Activated naive CD4-positive, alpha-beta T cell treated with anti-CD3 and anti-CD28 coated beads, Interleukin-2, amount 10 ng/mL, durations not matched to agents 7 days and 5 days (primary cell): ENCODE data around the gene ZNF474.

Experiments
- CTCF ChIA-PET: fragments of 350-600 bp; sonication (Branson Sonifier 250); formaldehyde crosslinking; loops from one replicate; lab custom pipeline; 2021; ENCODE audit warnings: antibody characterized with exemption; lab: Charles Lee
- DNase-seq: peaks from one replicate; pipeline ENCODE4 v3.0.0-alpha.2; 2020
- H3K27ac Mint-ChIP-seq: one replicate; pipeline ENCODE4 v1.8.0; 2021; ENCODE audit warnings: mild to moderate bottlenecking, moderate library complexity, mixed read lengths
- H3K27me3 Mint-ChIP-seq: one replicate; pipeline ENCODE4 v1.8.0; 2021; ENCODE audit warnings: mild to moderate bottlenecking, mixed read lengths
- H3K36me3 Mint-ChIP-seq: one replicate; pipeline ENCODE4 v1.8.0; 2021; ENCODE audit warnings: mixed read lengths
- H3K4me1 Mint-ChIP-seq: one replicate; pipeline ENCODE4 v1.8.0; 2021; ENCODE audit warnings: mixed read lengths
- H3K4me3 Mint-ChIP-seq: one replicate; pipeline ENCODE4 v1.8.0; 2021; ENCODE audit warnings: mild to moderate bottlenecking, moderate library complexity, mixed read lengths
- H3K9me3 Mint-ChIP-seq: one replicate; pipeline ENCODE4 v1.8.0; 2021; ENCODE audit warnings: mixed read lengths

The ZNF474 gene

GRCh38 chr5:122192497-122193496 lies 63.5 kb downstream of the ZNF474 start:
- CTCF ChIA-PET: no interaction called here
- H3K27me3 Mint-ChIP-seq: no peaks in the 10 kb centered on the region
- no peaks in the 10 kb centered on the region for H3K4me1 Mint-ChIP-seq
- H3K9me3 Mint-ChIP-seq: no peaks in the 10 kb centered on the region
- H3K36me3 Mint-ChIP-seq: no peaks in the 10 kb centered on the region
- H3K4me3 Mint-ChIP-seq: no peak overlapping the region
- no peak for DNase-seq
- H3K27ac Mint-ChIP-seq: no peak overlapping the region

DNA sequence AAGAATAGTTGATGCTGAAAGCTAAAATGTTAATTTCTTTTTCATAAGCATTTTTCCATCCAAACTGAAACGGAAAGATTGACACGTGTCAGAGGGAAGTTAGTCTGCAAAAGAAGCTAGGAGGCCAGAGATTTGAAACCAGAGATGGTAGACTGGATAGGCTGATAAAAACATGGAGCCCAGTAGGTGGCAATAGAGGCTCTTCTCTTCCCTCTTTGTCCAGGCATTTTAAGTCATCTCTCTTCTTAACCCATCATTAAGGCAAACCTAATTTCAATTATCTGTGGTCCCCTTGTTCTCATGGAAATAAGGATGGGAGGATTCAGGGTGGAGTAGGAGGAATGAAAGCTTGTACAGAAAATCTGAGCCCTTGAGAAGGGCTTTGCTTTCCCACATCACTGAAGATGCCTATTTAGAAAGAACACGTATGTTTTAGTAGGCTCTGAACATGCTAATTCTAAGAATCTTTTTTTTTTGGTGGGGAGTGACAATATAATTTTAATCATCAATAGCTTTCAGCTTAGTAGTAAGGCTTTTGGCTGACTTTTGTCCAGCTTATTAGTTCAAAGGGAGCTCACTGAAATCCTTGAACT lies 66.6 kb downstream of the ZNF474 start:
- no peaks in the 10 kb centered on the region for H3K36me3 Mint-ChIP-seq
- CTCF ChIA-PET: no interaction called here

DNA sequence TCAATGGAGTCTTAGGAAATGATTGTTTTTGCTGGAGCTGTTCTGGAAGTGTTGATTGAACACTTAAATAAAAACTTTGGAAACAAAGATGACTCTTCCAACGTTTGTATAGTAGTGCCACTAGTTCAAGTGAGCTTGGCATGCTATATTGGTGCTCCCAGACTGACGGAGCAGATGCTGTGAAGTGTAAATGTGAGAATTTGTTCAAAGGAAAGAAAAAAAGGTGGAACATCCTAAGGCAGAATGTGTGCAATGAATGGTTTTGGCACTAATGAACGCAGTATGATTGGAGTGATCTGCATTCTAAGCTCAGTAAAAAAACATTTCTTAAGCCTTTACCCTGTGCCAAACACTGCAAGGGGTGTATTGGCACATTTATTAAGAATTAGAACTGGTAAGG lies 69.8 kb downstream of the ZNF474 start:
- no peaks in the 10 kb centered on the region for H3K4me1 Mint-ChIP-seq
- H3K9me3 Mint-ChIP-seq: no peaks in the 10 kb centered on the region
- no peak for DNase-seq
- no peak overlapping the region for H3K4me3 Mint-ChIP-seq
- no peaks in the 10 kb centered on the region for H3K27me3 Mint-ChIP-seq
- CTCF ChIA-PET: no interaction called here
- H3K36me3 Mint-ChIP-seq: no peaks in the 10 kb centered on the region
- H3K27ac Mint-ChIP-seq: no peak overlapping the region

More for the DNA sequence above, 66.6 kb downstream of the ZNF474 start:
- no peak for DNase-seq
- Mint-ChIP-seq H3K4me1 (no peaks in the 10 kb centered on the region), H3K27ac (no peak overlapping the region), H3K9me3 (no peaks in the 10 kb centered on the region), H3K27me3 (no peaks in the 10 kb centered on the region), H3K4me3 (no peak overlapping the region)

DNA sequence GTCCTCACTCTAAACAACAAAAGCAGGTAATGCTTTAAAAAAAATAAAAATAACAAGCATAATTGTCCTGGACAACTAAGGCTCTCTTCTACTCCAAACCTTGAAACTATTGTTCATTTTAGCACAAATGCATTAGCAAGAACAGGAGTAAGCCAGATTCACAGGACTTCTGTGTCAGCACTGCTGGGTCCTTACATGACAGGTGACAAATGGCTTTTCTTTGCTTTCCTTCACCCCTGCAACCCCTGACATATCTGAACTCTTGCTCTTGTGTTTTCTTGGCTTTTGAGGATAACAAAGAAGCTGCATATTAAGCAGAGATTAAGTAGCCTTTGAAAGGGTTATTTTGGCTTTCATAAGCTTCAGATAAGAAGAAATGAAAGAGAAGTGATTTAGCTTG lies 71.1 kb downstream of the ZNF474 start:
- Mint-ChIP-seq H3K4me3 (no peak overlapping the region), H3K4me1 (no peaks in the 10 kb centered on the region)
- CTCF ChIA-PET: no interaction called here

GRCh38 chr5:122200865-122201264 lies 71.5 kb downstream of the ZNF474 start:
- DNase-seq: no peak
- Mint-ChIP-seq H3K4me3 (no peak overlapping the region), H3K27me3 (no peaks in the 10 kb centered on the region), H3K36me3 (no peaks in the 10 kb centered on the region), H3K4me1 (no peaks in the 10 kb centered on the region), H3K9me3 (peaks cover 3% of the 10 kb centered on the region), H3K27ac (no peak overlapping the region)
- CTCF ChIA-PET: no interaction called here

More for the DNA sequence above, 71.1 kb downstream of the ZNF474 start:
- Mint-ChIP-seq H3K27me3 (no peaks in the 10 kb centered on the region), H3K9me3 (peaks cover 1% of the 10 kb centered on the region), H3K27ac (no peak overlapping the region), H3K36me3 (no peaks in the 10 kb centered on the region)
- no peak for DNase-seq

GRCh38 chr5:122201365-122201764 lies 72.0 kb downstream of the ZNF474 start:
- Mint-ChIP-seq H3K36me3 (no peaks in the 10 kb centered on the region), H3K27ac (no peak overlapping the region), H3K27me3 (no peaks in the 10 kb centered on the region), H3K9me3 (peaks cover 3% of the 10 kb centered on the region), H3K4me1 (no peaks in the 10 kb centered on the region), H3K4me3 (no peak overlapping the region)
- CTCF ChIA-PET: no interaction called here
- DNase-seq: no peak

DNA sequence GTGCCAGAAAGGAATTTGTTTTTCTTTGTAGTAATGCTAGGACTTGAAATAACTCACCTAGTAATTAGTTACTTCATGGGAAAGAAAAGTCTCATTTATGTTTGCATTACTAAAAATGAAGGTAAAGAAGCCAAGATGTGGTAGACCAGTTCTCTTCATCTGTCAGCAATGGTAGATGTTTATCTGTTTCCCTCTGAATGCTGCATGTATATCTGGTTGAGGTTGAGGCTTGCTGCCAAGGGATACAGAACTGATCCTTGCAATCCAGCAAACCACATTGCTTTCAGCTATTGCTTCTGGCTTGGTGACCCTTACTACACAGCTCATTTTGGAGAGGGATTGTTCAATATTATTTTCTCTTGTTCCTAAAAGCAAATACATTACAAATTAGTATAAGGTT lies 73.6 kb downstream of the ZNF474 start:
- Mint-ChIP-seq H3K27ac (no peak overlapping the region), H3K36me3 (no peaks in the 10 kb centered on the region), H3K4me3 (no peak overlapping the region), H3K9me3 (peaks cover 3% of the 10 kb centered on the region), H3K27me3 (no peaks in the 10 kb centered on the region), H3K4me1 (no peaks in the 10 kb centered on the region)
- CTCF ChIA-PET: no interaction called here
- DNase-seq: no peak
